HCT116 (cell line): ENCODE data around the gene MUSTN1.

Experiments used
- CBX3 ChIP-seq: IDR thresholded peaks from 2 replicates; pipeline ENCODE4 v1.6.1; 2012; ENCODE audit warnings: low read depth
- CEBPB ChIP-seq: IDR thresholded peaks from 2 replicates; pipeline ENCODE4 v1.6.1; 2012; ENCODE audit warnings: low read depth
- CTCF ChIP-seq, 3 experiments: fragments of 200-600 bp in 1 of 3; sonication (generic) in 1 of 3; IDR thresholded peaks in 2 of 3; conservative IDR thresholded peaks in 1 of 3; 2 replicates each; pipeline ENCODE4 v1.5.1; 2012 to 2017; ENCODE audit warnings: low read depth in 2 of 3, low read length in 2 of 3, antibody characterized with exemption in 1 of 3, borderline replicate concordance in 1 of 3, control low read depth in 1 of 3, mild to moderate bottlenecking in 1 of 3, mixed read lengths in 1 of 3, mixed run types in 1 of 3, moderate library complexity in 1 of 3; ENCODE audit not compliant: insufficient read depth in 1 of 3
- ELF1 ChIP-seq: IDR thresholded peaks from 2 replicates; pipeline ENCODE4 v1.6.1; 2012; ENCODE audit warnings: low read depth, borderline replicate concordance
- EZH2 ChIP-seq: fragments of 200-600 bp; sonication (generic); IDR thresholded peaks from 2 replicates; pipeline ENCODE4 v1.6.1; 2017; ENCODE audit warnings: antibody characterized with exemption, mixed run types
- MAX ChIP-seq: IDR thresholded peaks from 2 replicates; pipeline ENCODE4 v1.6.1; 2012
- POLR2A ChIP-seq: IDR thresholded peaks from 2 replicates; pipeline ENCODE4 v1.7.0; 2011; ENCODE audit warnings: borderline replicate concordance; ENCODE audit not compliant: insufficient read depth, insufficient read length; ENCODE audit errors: extremely low read depth
- POLR2AphosphoS5 ChIP-seq: IDR thresholded peaks from 2 replicates; pipeline ENCODE4 v1.6.1; 2011; ENCODE audit warnings: mild to moderate bottlenecking, low read depth, low read length, moderate library complexity
- RAD21 ChIP-seq: IDR thresholded peaks from 2 replicates; pipeline ENCODE4 v1.6.1; 2012; ENCODE audit warnings: low read depth, mild to moderate bottlenecking
- SRF ChIP-seq: IDR thresholded peaks from 2 replicates; pipeline ENCODE4 v1.6.1; 2012; ENCODE audit warnings: low read depth
- YY1 ChIP-seq: IDR thresholded peaks from 2 replicates; pipeline ENCODE4 v1.6.1; 2011; ENCODE audit warnings: low read length, low read depth, moderate library complexity, mild to moderate bottlenecking; ENCODE audit not compliant: insufficient replicate concordance; ENCODE audit errors: extremely low read depth
- ZBTB33 ChIP-seq: IDR thresholded peaks from 2 replicates; pipeline ENCODE4 v1.6.1; 2011; ENCODE audit warnings: mild to moderate bottlenecking, low read length, moderate library complexity; ENCODE audit not compliant: insufficient replicate concordance; ENCODE audit errors: extremely low read depth
- ZNF274 ChIP-seq: fragments of 200-500 bp; sonication (Bioruptor generic); IDR thresholded peaks from 2 replicates; pipeline ENCODE4 v1.6.1; 2014; ENCODE audit warnings: mild to moderate bottlenecking, low read depth, low read length, inconsistent platforms

- TF ChIP-seq POLR2A (no peak), CTCF (IDR thresholded peaks at IDR 0.05 in 2 of 3, conservative IDR thresholded peaks at IDR 0.05 in 1 of 3; ENCODE audit: borderline replicate concordance in 1 of 3, insufficient read depth in 1 of 3, low read depth in 2 of 3, low read length in 2 of 3) (no peak), ELF1 (no peak), POLR2AphosphoS5 (no peak), EZH2 (no peak), ZNF274 (no peak), MAX (no peak), CEBPB (no peak), RAD21 (no peak), CBX3 (no peak), ZBTB33 (no peak), YY1 (no peak), SRF (no peak)
Measured at GRCh38 chr3:52880047-52880446, 45.2 kb upstream of the MUSTN1 start.
